GM12864 (cell line): Measurements from ENCODE around the gene GPC2.
"Not testable (repeated sequence)": the region's sequence is repeated elsewhere in the genome, so short reads cannot be mapped to it uniquely, and the experiment has no call there.

Experiments
- DNase-seq: peaks from one replicate; pipeline ENCODE4 v3.0.0-alpha.2; 2011; ENCODE audit warnings: low read depth
- H3K4me3 ChIP-seq: 2 replicates; pipeline ENCODE4 v1.5.1; 2011; ENCODE audit warnings: mild to moderate bottlenecking, low read depth, low read length, control low read depth
- TF ChIP-seq, protein P1 (sequence below): IDR thresholded peaks from 2 replicates; pipeline ENCODE4 v1.5.1; 2011; ENCODE audit warnings: low read depth, mild to moderate bottlenecking, moderate library complexity, low read length, control low read depth, inconsistent platforms; ENCODE audit errors: missing control alignments

Gene GPC2

DNA sequence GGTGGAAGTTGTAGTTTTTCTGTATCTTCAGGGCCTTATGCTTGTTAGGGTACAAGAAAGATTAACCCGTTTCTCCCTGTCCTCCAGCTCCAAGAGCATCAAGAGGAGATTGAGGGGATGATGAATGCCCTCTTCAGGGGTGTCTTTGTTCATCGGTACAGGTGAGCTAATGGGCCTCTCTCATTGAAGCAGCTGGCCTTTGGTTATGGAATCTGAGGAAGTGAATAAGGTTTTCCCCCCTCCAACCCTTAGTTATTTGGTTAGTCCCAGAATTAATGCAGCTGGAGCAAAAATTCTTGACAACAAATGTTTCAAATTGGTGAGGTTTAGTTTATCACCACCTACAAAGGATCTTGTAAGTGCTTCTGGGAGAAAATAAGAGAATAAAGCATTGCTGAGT is 18.0 kb upstream of the GPC2 start:
- no peak overlapping the region for H3K4me3 ChIP-seq
- TF ChIP-seq, protein P1, sequence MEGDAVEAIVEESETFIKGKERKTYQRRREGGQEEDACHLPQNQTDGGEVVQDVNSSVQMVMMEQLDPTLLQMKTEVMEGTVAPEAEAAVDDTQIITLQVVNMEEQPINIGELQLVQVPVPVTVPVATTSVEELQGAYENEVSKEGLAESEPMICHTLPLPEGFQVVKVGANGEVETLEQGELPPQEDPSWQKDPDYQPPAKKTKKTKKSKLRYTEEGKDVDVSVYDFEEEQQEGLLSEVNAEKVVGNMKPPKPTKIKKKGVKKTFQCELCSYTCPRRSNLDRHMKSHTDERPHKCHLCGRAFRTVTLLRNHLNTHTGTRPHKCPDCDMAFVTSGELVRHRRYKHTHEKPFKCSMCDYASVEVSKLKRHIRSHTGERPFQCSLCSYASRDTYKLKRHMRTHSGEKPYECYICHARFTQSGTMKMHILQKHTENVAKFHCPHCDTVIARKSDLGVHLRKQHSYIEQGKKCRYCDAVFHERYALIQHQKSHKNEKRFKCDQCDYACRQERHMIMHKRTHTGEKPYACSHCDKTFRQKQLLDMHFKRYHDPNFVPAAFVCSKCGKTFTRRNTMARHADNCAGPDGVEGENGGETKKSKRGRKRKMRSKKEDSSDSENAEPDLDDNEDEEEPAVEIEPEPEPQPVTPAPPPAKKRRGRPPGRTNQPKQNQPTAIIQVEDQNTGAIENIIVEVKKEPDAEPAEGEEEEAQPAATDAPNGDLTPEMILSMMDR, result no peak
- DNase-seq, result no peak

DNA sequence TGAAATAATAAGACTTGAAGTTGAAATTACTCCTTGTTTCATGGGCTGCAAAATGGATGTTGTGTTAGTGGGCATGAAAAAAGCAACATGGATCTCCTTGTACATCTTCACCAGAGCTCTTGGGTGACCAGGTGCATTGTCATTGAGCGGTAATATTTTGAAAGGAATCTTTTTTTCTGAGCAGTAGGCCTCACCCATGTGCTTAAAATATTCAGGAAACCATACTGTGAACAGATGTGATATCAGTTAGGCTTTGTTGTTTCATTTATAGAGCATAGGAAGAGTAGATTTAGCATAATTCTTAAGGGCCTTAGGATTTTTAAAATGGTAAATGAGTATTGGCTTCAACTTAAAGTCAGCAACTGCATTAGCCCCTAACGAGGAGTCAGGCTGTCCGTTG is 15.8 kb upstream of the GPC2 start:
- TF ChIP-seq, protein P1, result no peak
- no peak overlapping the region for H3K4me3 ChIP-seq
- DNase-seq, result no peak

- not testable (repeated sequence) for H3K4me3 ChIP-seq, DNase-seq
These were observed 15.2 kb upstream of the GPC2 start for GRCh38 chr7:100192281-100192862.

DNA sequence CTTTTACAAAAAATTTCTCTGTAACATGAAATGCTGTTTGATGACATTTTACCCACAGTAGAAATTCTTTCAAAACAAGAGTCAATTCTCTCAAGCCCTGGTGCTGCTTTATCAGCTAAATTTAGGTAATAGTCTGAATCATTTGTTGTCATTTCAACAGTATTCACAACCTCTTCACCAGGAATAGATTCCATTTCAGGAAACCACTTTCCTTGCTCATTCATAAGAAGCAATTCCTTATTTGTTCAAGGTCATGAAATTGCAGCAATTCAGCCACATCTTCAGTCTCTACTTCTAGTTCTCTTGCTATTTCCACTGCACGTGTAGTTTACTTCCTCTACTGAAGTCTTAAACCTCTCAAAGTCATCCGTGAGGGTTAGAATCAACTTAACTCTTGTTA is 14.6 kb upstream of the GPC2 start:
- H3K4me3 ChIP-seq, result no peak overlapping the region
- DNase-seq, result no peak
- TF ChIP-seq, protein P1, result no peak

DNA sequence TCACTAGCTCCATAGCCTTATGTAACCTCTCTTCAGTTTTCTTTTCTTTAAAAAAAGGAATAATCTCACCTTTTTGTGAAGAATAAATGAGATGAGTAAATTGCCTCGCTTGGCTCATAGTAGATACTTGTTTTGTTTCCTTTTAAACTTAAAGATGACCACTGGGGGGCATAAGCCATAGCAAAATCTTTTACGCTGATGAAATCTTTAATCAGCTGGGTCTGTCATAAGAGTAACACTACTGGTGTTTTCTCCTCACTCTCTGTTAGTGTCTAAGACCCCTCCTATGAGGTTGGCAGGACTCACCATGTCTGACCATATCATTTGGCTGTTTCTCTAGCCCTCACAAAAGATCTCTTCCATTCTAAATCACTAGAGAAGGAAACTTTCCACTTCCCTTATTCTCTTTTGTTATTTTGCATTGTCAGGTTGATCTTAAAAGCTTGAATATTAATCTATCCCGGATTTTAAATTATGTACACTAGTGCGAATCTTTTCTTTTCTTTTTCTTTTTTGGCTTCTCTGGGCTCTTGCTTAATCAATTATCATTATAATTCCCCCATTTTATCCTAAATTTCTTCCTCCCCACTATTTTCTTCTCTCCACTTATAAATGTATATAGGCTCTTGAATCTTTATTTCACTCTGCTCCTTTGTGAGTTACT is 13.0 kb upstream of the GPC2 start:
- DNase-seq, result no peak
- H3K4me3 ChIP-seq, result no peak overlapping the region
- TF ChIP-seq, protein P1, result peak; percentile 45

DNA sequence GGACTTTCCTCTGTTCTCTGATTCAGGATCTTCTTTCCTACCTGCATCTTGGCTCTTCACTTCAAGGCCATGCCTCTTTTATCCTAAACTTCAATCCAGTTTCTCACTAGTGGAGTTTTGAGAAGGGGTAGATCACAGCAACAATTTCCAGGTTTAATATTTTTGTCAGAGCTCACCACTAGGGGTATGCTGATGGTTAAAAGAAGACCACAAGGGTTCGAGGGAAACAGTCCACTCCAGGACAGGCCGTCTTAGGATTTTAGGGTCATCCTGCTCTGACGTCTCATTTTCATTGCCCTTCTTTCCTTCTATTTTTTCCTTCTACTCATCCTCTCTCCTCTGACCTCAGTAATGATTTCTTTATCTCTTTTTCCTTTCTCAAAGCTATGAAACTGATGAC is 11.9 kb upstream of the GPC2 start:
- H3K4me3 ChIP-seq, result no peak overlapping the region
- TF ChIP-seq, protein P1, result peak; percentile 34
- no peak for DNase-seq

- H3K4me3 ChIP-seq, result no peak overlapping the region
- TF ChIP-seq, protein P1, result no peak
- no peak for DNase-seq
These were observed 8.5 kb upstream of the GPC2 start for GRCh38 chr7:100185726-100186125.

GRCh38 chr7:100183090-100183489 is 5.9 kb upstream of the GPC2 start:
- not testable (repeated sequence) for H3K4me3 ChIP-seq

DNA sequence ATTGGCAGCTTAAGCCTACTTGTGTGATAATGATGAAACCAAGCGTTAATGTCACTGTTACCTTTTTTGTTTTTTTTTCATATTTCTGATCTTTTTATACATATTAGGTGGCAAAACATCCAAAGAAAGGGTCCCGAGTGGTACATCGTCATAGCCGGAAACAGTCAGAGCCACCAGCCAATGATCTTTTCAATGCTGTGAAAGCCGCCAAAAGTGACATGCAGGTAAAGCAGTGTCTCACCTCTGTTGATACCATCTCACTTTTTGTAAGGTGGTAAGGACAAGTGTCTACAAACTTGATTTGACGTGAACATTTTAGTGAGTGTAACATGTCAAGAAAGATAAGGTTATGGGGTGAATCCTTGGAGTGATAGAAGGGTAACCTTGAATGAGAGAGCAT is 5.4 kb upstream of the GPC2 start:
- not testable (repeated sequence) for H3K4me3 ChIP-seq, DNase-seq

More at GRCh38 chr7:100183090-100183489, 5.9 kb upstream of the GPC2 start:
- DNase-seq, result not testable (repeated sequence)

- not testable (repeated sequence) for DNase-seq
These were observed 2.9 kb upstream of the GPC2 start for GRCh38 chr7:100180084-100180483.

More at GRCh38 chr7:100180084-100180483, 2.9 kb upstream of the GPC2 start:
- not testable (repeated sequence) for H3K4me3 ChIP-seq
